SU-DHL-6 (cell line): ENCODE data around the gene FHAD1.

ENCODE experiments used
- CTCF ChIP-seq: fragments of 200-600 bp; sonication (generic); IDR thresholded peaks from one replicate; pipeline ENCODE4 v1.5.1; 2017; ENCODE audit warnings: antibody characterized with exemption, mild to moderate bottlenecking, low read length, moderate library complexity; ENCODE audit not compliant: insufficient read depth, poor library complexity, severe bottlenecking
- EZH2phosphoT487 ChIP-seq: fragments of 200-600 bp; sonication (generic), shearing (Covaris generic); conservative IDR thresholded peaks from 2 replicates; pipeline ENCODE4 v1.6.1; 2018; ENCODE audit warnings: mild to moderate bottlenecking, antibody characterized with exemption, low read length, moderate library complexity, mixed read lengths

GRCh38 chr1:15390667-15391066, 143.6 kb downstream of the FHAD1 start:
- TF ChIP-seq CTCF: no peak
- no peak for TF ChIP-seq EZH2phosphoT487
